Nephron (organoid): Measurements from ENCODE around the gene PCCB.
A peak's percentile ranks its signal among the peaks of the same experiment; 100 is the strongest.

Experiments used
- H3K27ac Mint-ChIP-seq, 3 experiments: 2 replicates each; pipeline ENCODE4 v1.8.0; 2020; ENCODE audit warnings: mixed read lengths in 3 of 3, mild to moderate bottlenecking in 2 of 3, moderate library complexity in 1 of 3
- H3K27me3 Mint-ChIP-seq: 2 replicates; pipeline ENCODE4 v1.8.0; 2021; ENCODE audit warnings: low read depth, mild to moderate bottlenecking, moderate library complexity, mixed read lengths
- H3K36me3 Mint-ChIP-seq: 2 replicates; pipeline ENCODE4 v1.8.0; 2020; ENCODE audit warnings: low read depth, mixed read lengths
- H3K4me1 Mint-ChIP-seq: 2 replicates; pipeline ENCODE4 v1.8.0; 2020; ENCODE audit warnings: mixed read lengths
- H3K4me3 Mint-ChIP-seq, 3 experiments: 2 replicates each; pipeline ENCODE4 v1.8.0; 2020; ENCODE audit warnings: mild to moderate bottlenecking in 3 of 3, mixed read lengths in 3 of 3, moderate library complexity in 2 of 3
- H3K9me3 Mint-ChIP-seq: 2 replicates; pipeline ENCODE4 v1.8.0; 2020; ENCODE audit warnings: mixed read lengths
- CTCF ChIP-seq, 3 experiments: fragments of 200-600 bp; sonication (generic); IDR thresholded peaks; one replicate each; pipeline ENCODE4 v1.5.0; 2021; ENCODE audit warnings: antibody characterized with exemption in 3 of 3; ENCODE audit not compliant: unreplicated experiment in 3 of 3

PCCB gene

GRCh38 chr3:136247436-136247835, 2.7 kb upstream of the PCCB start:
- Mint-ChIP-seq H3K9me3 (peaks cover 2% of the 10 kb centered on the region), H3K27me3 (peaks cover 5% of the 10 kb centered on the region), H3K36me3 (no peaks in the 10 kb centered on the region), H3K4me1 (peaks cover 14% of the 10 kb centered on the region), H3K4me3 (peak overlapping the region in 2 of 3 experiments; percentile 8 to 20), H3K27ac (no peak overlapping the region)
- no peak for TF ChIP-seq CTCF (IDR thresholded peaks at IDR 0.05; ENCODE audit: unreplicated experiment in 3 of 3)

DNA sequence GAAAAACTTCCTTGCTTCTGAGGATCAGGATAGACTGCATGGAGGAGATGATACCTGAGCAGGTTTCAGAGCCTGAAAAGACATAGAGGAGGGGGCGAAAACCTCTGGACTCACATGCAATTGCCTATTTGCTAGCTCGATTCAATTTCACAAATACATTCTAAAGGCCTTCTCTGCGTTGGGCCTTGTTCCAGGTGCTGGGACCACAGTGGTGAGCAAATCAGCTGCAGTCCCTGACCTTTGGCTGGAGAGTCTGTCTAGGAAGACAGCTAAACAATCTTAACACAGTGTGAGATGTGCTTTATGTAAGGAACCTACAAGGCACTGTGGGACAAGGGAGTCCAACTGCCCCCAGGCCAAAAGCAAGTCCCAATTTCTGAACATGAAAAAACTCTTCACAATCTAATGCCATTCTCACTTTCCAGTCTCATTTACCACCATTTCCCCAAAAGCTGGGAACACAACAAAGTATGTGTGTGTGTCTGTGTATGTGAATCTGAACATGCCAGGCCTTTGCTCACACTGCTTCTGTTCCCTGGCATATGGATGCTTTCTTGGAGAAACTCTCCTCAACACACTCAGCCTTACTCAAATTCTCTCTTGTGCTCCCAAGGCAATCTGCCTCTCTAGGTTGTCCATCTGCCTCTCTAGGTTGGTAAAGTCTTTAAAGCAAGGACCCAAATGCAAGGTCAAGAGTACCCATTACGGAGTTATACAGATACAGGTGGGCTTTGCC, 2.1 kb upstream of the PCCB start:
- Mint-ChIP-seq H3K4me1 (peaks cover 14% of the 10 kb centered on the region), H3K4me3 (peak overlapping the region in 2 of 3 experiments; percentile 17 to 20), H3K27ac (peak overlapping the region in 1 of 3 experiments; percentile 58), H3K36me3 (no peaks in the 10 kb centered on the region), H3K9me3 (peaks cover 2% of the 10 kb centered on the region), H3K27me3 (peaks cover 5% of the 10 kb centered on the region)
- TF ChIP-seq CTCF (IDR thresholded peaks at IDR 0.05; ENCODE audit: unreplicated experiment in 3 of 3) = no peak

GRCh38 chr3:136249091-136249490, 1.0 kb upstream of the PCCB start:
- TF ChIP-seq CTCF (IDR thresholded peaks at IDR 0.05; ENCODE audit: unreplicated experiment in 3 of 3) = no peak
- Mint-ChIP-seq H3K27ac (no peak overlapping the region), H3K4me1 (peaks cover 14% of the 10 kb centered on the region), H3K27me3 (peaks cover 5% of the 10 kb centered on the region), H3K9me3 (no peaks in the 10 kb centered on the region), H3K4me3 (peak overlapping the region in 2 of 3 experiments; percentile 27 to 51), H3K36me3 (no peaks in the 10 kb centered on the region)

- Mint-ChIP-seq H3K27me3 (peaks cover 5% of the 10 kb centered on the region), H3K27ac (peak overlapping the region; percentile 91 to 99 (median 97)), H3K4me1 (peaks cover 14% of the 10 kb centered on the region), H3K4me3 (peak overlapping the region; percentile 89 to 92 (median 90)), H3K36me3 (no peaks in the 10 kb centered on the region), H3K9me3 (no peaks in the 10 kb centered on the region)
- TF ChIP-seq CTCF (IDR thresholded peaks at IDR 0.05; ENCODE audit: unreplicated experiment in 3 of 3) = no peak
These were observed 547 bp upstream of the PCCB start for GRCh38 chr3:136249593-136249992.

GRCh38 chr3:136250903-136251460, 842 bp downstream of the PCCB start:
- Mint-ChIP-seq H3K27me3 (peaks cover 5% of the 10 kb centered on the region), H3K36me3 (no peaks in the 10 kb centered on the region), H3K4me1 (peaks cover 18% of the 10 kb centered on the region), H3K4me3 (peak overlapping the region; percentile 89 to 92 (median 90)), H3K27ac (peak overlapping the region; percentile 91 to 99 (median 97)), H3K9me3 (no peaks in the 10 kb centered on the region)
- TF ChIP-seq CTCF (IDR thresholded peaks at IDR 0.05; ENCODE audit: unreplicated experiment in 3 of 3) = no peak
